Esophagus squamous epithelium (tissue), 5 donors: Measurements from ENCODE around the gene CACNA1D. TPM values are rescaled to one million over a fixed set of nuclear protein-coding genes. Genes with fewer than 3 reads are reported as not detected.

Experiments
- DNase-seq: peaks from one replicate; lab custom pipeline; 2025; lab: John Stamatoyannopoulos, UW
- H3K27ac ChIP-seq, 4 donors: fragments of 200-600 bp; sonication (generic); one replicate each; pipeline ENCODE4 v1.5.1; 2016 to 2019; ENCODE audit warnings: mild to moderate bottlenecking in 1 of 4
- H3K27me3 ChIP-seq, 4 donors: fragments of 200-600 bp; sonication (generic); 1 replicate in 3 of 4; 2 replicates in 1 of 4; pipeline versions ENCODE4 v1.5.1 to v1.6.0; 2017 to 2021; ENCODE audit warnings: antibody characterized with exemption in 1 of 4
- H3K36me3 ChIP-seq, 3 donors: fragments of 200-600 bp; sonication (generic); one replicate each; pipeline ENCODE4 v1.5.1; 2016 to 2019
- H3K4me1 ChIP-seq, 3 donors: fragments of 200-600 bp; sonication (generic); one replicate each; pipeline ENCODE4 v1.5.1; 2017 to 2019
- H3K4me3 ChIP-seq, 4 donors: fragments of 200-600 bp; sonication (generic); 1 replicate in 3 of 4; 2 replicates in 1 of 4; pipeline ENCODE4 v1.5.1; 2016 to 2019; ENCODE audit warnings: mild to moderate bottlenecking in 2 of 4, moderate library complexity in 1 of 4
- H3K9me3 ChIP-seq, 3 donors: fragments of 200-600 bp; sonication (generic); one replicate each; pipeline ENCODE4 v1.5.1; 2016 to 2019
- CTCF ChIP-seq, 6 experiments: fragments of 450-650 bp in 4 of 6; fragments of 200-600 bp in 2 of 6; sonication (generic) in 2 of 6; IDR thresholded peaks; one replicate each; pipeline ENCODE4 v1.5.1; 2016 to 2019; ENCODE audit warnings: antibody characterized with exemption in 6 of 6, mild to moderate bottlenecking in 4 of 6, moderate library complexity in 4 of 6
- POLR2A ChIP-seq, 4 donors: fragments of 450-650 bp; IDR thresholded peaks; one replicate each; pipeline ENCODE4 v1.6.1; 2017; ENCODE audit warnings: antibody characterized with exemption in 4 of 4, mild to moderate bottlenecking in 4 of 4, moderate library complexity in 3 of 4
- WGBS, 2 donors: methylation state at CpG; one replicate each; pipeline ENCODE4 v1.1.5; 2018; 5-methylcytosine and 5-hydroxymethylcytosine counted together
- intact Hi-C: fragments of 100-400 bp; cut with DNase I; formaldehyde crosslinking; loops from one replicate; pipeline ENCODE4 v1.15.0; 2022
- total RNA-seq, 4 donors: library from RNA; depleted of rRNA; stranded (reverse); fragments of >200 nt; gene quantifications; one replicate each; pipeline ENCODE4 v1.1.0, GENCODE V29; 2016
- donor health status: DM: yes; HTN: yes; CAD: no.

The CACNA1D gene
- total RNA-seq, 4 donors from 2014 or later = 0.56 to 4.5 (median 3.1) TPM

DNA sequence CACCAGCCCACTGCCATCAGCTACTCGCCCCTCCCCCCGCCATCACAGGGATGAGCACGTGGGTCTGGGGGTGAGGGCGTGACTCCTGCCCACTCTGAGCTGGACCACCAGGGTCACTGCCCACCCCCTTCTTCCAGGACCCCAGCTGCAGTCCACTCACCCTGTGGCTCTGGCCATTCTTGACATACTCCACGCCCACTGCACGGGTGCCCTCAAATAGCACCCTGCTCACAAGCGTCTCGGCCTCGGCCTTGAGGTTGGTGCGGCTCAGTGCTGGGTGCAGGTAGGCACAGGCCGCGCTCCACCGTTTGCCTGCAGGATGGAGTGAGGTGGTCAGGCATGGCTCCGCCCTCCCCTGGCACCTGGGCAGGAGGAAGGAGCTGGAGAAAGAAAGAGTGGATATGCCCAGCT lies 327.9 kb downstream of the CACNA1D start:
- Histone ChIP-seq H3K4me3 (no peak overlapping the region), H3K27me3 (peaks cover 0 to 28% (median 0%) of the 10 kb centered on the region in 4 donors), H3K4me1 (peaks cover 0 to 3% (median 0%) of the 10 kb centered on the region in 3 donors), H3K36me3 (no peaks in the 10 kb centered on the region), H3K27ac (no peak overlapping the region), H3K9me3 (no peaks in the 10 kb centered on the region)
- WGBS, 2 donors = 74% methylated on average over 4 of the region's 14 CpGs; no CpG with 5 or more reads in 1 of the 2 donors
- intact Hi-C loops = no loop called here
- no peak for DNase-seq
- no peak for TF ChIP-seq CTCF (IDR thresholded peaks at IDR 0.05)
- no peak for TF ChIP-seq POLR2A (IDR thresholded peaks at IDR 0.05)

DNA sequence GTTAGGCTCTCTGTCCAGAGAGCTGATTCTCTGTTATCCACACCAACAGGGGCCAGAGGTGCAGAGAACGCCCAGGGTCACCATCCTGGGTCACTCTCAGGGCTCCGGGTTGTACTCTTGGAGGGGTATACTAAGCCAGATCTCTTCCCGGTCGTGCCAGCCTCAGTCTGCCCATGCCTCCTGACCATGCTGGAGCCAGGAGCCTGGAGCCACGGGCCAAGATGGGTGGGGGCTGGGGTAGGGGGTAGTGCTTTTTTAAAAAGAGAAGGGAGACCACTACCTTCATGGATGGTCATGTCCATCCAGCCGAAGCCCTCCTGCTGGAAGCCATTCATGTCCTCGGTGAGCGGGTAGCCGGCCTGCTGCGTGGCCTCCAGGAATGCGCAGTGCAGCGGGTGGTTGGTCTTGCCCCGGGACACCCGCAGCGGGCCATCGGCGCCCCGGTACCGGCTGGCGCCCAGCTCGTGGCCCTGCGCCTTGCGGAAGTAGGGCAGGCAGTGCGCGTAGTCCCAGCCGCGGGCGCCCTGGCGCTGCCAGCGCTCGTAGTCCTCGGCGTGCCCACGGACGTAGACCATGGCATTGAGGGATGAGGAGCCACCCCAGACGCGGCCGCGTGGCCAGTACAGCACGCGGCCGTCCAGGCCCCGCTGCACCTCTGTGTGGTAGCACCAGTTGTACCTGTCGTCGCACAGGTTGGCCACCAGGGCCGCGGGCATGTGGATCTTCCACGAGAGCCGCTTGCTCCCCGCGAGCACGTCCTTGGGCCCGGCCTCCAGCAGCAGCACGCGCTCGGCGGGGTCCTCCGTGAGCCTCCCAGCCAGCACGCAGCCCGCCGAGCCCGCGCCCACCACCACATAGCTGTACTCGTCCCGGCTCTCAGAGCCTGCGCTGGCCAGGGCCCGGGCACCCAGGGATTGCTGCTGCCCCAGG lies 328.9 kb downstream of the CACNA1D start:
- TF ChIP-seq CTCF (IDR thresholded peaks at IDR 0.05) (no peak), POLR2A (IDR thresholded peaks at IDR 0.05) (no peak)
- 80 to 98% methylated on average over 1 to 18 of the region's 67 CpGs for WGBS, 2 donors
- no peak for DNase-seq
- Histone ChIP-seq H3K9me3 (no peaks in the 10 kb centered on the region), H3K36me3 (no peaks in the 10 kb centered on the region), H3K4me3 (no peak overlapping the region), H3K27ac (no peak overlapping the region), H3K4me1 (peaks cover 0 to 3% (median 0%) of the 10 kb centered on the region in 3 donors), H3K27me3 (peaks cover 0 to 28% (median 0%) of the 10 kb centered on the region in 4 donors)
- intact Hi-C loops = no loop called here

DNA sequence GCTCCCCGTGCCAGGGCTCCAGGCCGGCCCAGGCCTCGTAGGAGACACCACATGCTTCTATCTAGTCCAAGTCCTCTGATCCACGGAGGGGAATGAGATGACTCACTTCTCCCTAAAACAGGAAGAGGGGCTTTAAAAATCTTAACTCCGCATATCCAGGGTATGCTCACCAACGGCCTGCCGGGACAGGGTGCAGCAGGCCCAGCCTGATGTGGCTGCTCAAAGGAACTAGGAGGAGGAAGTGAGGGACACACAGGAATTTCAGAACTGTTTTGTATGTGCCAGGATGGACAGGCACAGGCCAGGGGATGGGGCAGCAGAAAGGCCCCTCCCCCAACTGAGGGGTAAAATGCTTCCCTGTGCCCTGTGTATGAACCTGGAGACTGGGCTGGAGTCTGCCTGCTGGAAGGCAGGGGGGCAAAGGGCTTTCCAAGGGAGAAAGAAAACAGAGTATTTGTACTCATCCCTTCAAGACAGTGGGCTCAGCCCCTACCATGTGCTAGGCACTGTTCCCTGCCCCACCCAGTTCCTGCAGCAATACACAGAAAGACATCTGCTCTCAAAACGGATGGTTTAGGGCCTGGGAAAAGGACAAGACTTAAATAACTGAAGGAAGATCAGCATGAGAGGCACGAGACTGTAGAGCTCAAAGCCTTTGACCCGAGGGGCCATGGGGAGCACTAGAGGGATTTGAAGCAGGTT lies 329.7 kb downstream of the CACNA1D start:
- peaks cover 0 to 28% (median 0%) of the 10 kb centered on the region in 4 donors for H3K27me3 ChIP-seq
- H3K27ac ChIP-seq = no peak overlapping the region
- H3K4me3 ChIP-seq = no peak overlapping the region
- no peaks in the 10 kb centered on the region for H3K36me3 ChIP-seq
- H3K9me3 ChIP-seq = no peaks in the 10 kb centered on the region
- DNase-seq = no peak
- 53 to 61% methylated on average over 3 to 4 of the region's 10 CpGs for WGBS, 2 donors
- TF ChIP-seq POLR2A (IDR thresholded peaks at IDR 0.05) (no peak), CTCF (IDR thresholded peaks at IDR 0.05) (no peak)
- intact Hi-C loops = no loop called here
- H3K4me1 ChIP-seq = peaks cover 0 to 3% (median 0%) of the 10 kb centered on the region in 3 donors

- no peak for TF ChIP-seq POLR2A (IDR thresholded peaks at IDR 0.05)
- WGBS, 2 donors = 80 to 87% methylated on average over 4 of the region's 4 CpGs
Measured at GRCh38 chr3:53824795-53825194, 330.4 kb downstream of the CACNA1D start.

DNA sequence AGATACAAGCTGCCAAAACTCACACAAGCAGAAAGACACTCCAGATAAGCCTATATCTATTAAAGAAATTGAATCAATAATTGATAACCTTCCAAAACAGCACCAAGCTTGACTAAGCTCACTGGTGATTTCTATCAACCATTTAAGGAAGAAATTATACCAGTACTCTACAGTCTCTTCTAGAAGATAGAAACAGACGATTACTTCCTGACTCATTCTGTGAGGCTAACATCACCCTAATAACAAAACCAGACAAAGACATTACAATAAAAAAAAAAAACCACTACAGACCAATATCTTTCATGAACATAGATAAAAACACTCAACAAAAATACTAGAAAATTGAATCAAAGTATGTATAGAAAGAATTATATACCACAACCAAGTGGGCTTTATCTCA lies 331.6 kb downstream of the CACNA1D start:
- TF ChIP-seq CTCF (IDR thresholded peaks at IDR 0.05) (no peak), POLR2A (IDR thresholded peaks at IDR 0.05) (no peak)
- H3K4me1 ChIP-seq = peaks cover 0 to 3% (median 0%) of the 10 kb centered on the region in 3 donors
- H3K9me3 ChIP-seq = no peaks in the 10 kb centered on the region
- DNase-seq = no peak
- H3K36me3 ChIP-seq = no peaks in the 10 kb centered on the region
- H3K4me3 ChIP-seq = no peak overlapping the region
- intact Hi-C loops = no loop called here
- peaks cover 0 to 10% (median 0%) of the 10 kb centered on the region in 4 donors for H3K27me3 ChIP-seq
- no peak overlapping the region for H3K27ac ChIP-seq
- 50 to 62% methylated on average over 1 of the region's 1 CpG for WGBS, 2 donors

More at GRCh38 chr3:53824795-53825194, 330.4 kb downstream of the CACNA1D start:
- Histone ChIP-seq H3K4me1 (peaks cover 0 to 3% (median 0%) of the 10 kb centered on the region in 3 donors), H3K4me3 (no peak overlapping the region), H3K27me3 (peaks cover 0 to 22% (median 0%) of the 10 kb centered on the region in 4 donors), H3K9me3 (no peaks in the 10 kb centered on the region), H3K27ac (no peak overlapping the region), H3K36me3 (no peaks in the 10 kb centered on the region)
- intact Hi-C loops = no loop called here
- DNase-seq = no peak
